T-helper 1 cell treated with Interleukin-12 subunit alpha and Interleukin-12 subunit beta and Interleukin-4 antibody, amounts not matched to agents 30 ng/mL and 1 ng/mL, for 36 hours (primary cell): Measurements from ENCODE around the gene LEMD1. TPM values are rescaled to one million over a fixed set of nuclear protein-coding genes. Genes with fewer than 3 reads are reported as not detected.
"Not testable (repeated sequence)": the region's sequence is repeated elsewhere in the genome, so short reads cannot be mapped to it uniquely, and the experiment has no call there.

Source experiments
- intact Hi-C: fragments of 100-400 bp; cut with micrococcal nuclease; formaldehyde crosslinking; loops from one replicate; pipeline ENCODE4 v1.15.1; 2024
- total RNA-seq: library from RNA; stranded (reverse); gene quantifications from 2 replicates; pipeline ENCODE4 v1.2.3, GENCODE V29; 2022

The LEMD1 gene
- total RNA-seq, 1 donor from 2014 or later = 1.7 TPM

DNA sequence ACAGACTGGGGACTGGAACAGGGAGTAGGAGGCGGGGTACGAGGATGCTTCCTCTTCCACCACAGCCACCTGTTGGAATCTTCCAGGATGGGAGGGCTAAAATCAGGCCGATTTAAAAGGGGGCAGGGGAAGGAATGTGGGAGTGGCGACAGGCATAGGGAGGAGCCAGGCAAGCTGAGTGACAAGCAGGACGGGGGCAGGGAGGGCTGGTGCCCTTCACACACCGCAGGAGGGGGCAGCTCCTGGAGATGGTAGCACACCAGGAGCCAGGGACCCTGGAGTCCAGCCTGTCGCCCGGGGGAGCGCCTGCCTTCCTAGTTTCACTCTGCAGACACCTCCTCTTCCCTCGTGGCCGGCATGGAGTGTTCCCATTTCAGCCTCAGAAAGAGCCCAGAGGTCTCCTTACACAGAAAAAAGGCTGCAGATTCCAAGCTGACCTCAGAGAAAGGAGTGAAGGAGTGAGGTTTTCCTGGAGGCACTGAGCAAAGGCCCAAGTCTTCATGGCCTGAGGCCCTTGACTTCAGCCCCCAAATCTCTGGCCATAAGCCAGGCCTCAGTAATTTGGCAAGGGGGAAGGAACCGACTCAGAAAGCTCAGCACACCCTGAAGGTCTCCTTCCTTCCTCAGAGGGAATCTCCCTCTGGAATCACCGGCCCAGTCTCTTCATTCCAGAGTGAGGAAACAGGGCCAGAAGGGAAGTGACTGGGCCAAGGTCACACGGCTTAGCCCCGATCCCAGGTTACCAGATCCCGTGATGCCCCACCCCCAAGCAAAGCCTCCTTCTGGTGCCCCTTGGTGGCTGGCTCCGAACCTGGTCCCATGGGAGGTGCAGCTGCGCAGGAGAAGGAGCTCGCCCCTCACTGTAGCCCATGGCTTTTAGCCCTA is 25.8 kb upstream of the LEMD1 start:
- intact Hi-C loops = no loop called here

DNA sequence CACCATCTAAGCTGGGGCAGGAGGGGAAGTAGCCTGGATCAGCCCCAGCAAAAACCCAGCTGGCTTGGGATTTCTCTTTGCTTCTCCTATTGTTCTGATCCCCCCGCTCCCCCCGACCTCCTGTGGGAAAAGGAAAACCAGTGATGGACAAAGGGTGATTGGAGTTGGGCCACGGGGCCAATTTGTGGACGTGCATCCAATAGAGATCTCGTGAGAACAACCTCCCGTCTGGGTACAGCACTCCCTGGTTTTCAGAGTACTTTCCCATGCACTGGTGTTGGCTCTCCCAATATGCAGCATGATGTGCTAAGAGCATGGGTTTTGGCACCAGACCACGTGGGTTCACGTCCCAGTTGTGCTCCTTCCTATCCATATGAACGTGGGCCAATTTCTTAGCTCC is 25.0 kb upstream of the LEMD1 start:
- intact Hi-C loops = no loop called here

DNA sequence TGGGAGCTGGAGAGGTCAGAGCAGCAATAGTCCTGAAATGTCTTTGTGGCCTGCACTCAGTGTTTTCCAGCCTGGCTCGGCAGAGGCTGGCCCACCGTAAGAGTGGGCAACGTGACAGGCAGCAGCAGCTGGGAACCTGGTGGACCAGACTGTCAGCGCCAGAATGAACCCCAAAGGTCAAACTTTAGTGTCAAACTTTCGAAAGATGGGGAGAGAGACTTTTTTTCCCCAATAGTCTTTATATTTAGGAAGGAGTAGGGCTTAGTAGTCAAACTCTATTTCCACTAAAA is 23.7 kb upstream of the LEMD1 start:
- intact Hi-C loops = no loop called here

DNA sequence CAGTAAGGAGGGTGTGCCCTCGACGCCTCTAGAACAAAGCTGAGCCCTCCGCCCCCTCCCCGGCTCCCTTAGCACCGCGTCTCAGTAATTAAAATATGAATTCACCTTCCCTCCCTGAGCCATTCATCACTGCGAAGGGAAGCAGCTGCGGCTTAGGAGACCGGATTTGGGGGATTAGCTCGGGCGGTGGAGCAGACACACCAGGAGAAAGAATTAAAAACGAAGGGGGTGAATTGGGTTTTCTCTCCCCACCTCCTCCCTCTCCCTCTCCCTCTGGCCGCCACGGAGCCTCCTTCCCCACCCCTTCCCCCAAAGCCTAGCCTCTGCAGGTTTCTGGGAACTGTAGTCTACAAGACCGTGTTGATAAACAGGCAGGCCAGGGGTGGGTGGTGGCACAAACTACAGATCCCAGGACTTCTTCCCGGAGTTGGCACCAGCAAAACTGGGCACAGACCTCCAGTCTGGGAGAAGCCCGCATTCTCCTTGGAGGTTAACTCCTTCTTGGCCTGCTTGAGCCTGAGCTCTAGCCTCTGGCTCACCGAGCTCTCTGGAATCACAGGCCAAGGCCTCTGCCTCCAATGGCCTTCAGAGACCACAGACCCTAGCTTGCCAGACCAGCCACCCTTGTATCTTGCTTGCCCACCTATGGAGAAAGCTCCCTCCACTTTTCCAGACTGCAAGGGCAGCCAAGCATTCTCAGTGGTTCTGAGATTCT is 23.2 kb upstream of the LEMD1 start:
- intact Hi-C loops = loop anchor here (5.0 kb wide), 1 partner anchor 93 kb away; no protein-coding TSS in a partner anchor

DNA sequence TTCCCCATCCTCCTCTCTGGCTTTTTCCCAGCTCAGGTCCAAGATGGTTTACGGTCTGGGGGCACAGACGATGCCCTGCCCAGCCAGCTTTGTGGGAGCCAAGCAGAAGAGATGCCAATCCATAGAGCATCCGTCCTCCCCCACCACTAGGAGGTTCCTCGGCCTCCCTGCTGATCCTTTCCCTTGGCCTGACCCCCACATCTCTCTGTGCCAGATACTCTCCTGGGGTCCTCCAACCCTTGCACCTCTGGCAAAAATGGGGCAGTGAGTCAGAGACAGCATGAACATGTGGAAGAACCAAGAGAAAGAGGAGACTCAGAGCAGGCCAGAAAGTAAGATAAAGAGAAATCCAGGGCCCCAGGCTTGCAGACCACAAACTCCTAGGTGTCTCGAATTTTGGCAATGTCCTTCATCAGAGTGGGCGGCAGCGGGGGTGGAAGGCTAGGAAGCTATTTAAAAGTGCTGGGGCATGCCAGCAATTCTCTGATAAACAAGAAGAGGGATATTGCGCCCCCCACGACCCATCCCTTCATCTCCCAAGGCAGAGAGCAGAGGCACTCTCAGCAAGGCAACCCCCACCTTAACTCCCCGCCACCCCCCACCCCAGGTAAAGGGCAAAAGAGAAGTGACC is 22.6 kb upstream of the LEMD1 start:
- intact Hi-C loops = loop anchor here (5.0 kb wide), 1 partner anchor 92 kb away; no protein-coding TSS in a partner anchor

DNA sequence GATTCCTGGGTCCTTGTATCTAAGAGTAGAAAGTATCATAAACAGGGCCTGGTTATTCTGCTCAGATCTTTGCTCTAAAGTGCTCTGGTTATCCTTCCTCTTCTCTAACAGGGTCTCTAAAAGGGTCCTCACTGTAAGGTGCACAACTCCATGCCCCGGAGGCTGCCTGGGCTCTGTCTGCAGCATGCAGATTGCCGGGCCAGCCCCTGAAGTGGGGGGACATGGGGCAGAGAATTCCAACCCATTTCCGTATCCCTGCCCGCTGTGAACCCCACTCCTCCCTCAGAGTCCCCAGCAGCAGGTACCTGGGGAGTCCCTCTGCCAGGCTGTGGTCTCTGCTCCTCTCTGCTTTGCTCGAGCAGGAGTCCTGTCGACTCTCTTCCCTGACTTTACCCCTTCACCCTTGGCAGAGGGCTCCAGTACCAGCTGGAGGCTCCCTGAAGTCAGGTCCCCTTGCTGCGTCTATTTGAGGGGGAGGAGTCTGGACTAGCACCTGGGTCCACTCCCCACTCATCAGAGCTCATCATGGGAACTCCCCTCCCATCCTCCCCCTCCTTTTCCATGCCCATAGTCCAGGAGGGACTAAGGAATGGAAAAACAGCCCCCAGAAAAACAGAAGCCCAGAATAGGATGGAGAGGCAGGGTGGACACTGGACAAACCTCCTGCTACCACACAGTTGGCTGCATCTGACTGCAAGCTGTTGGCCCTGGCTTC is 21.9 kb upstream of the LEMD1 start:
- intact Hi-C loops = loop anchor here (5.0 kb wide), 1 partner anchor 91 kb away; no protein-coding TSS in a partner anchor

DNA sequence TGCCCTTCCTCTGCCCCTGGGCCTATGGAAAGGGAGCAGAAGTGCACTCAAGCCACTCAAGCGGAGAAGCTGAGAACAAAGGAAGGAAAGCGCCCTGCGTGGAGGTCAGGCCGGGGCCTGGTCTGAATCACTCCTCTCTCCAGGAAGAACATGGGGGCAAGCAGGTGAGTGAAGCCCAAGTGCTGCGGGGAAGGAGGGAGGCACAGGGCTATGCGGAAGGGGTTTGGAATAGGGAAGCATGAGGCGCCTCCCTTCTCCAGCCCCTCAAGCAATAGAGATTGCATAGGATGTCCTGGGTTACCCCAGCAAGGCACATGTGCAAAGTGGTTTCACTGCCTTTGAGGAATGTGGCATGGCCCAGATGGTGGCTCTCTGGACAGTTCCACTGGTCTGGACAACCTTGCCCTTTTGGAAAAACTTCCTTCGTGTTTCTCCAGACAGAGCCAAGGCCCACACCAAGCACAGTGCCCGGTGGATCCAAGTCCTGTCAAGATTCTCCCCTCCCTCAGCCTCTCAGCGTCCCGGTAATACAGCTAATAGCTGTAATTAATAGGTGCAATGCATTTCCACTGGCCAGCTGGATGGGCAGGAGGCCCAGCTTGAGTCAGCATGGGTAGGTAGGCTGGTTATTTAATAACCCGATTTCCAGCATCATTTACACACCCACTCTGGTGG is 20.3 kb upstream of the LEMD1 start:
- intact Hi-C loops = loop anchor here (5.0 kb wide), 1 partner anchor 90 kb away; no protein-coding TSS in a partner anchor

DNA sequence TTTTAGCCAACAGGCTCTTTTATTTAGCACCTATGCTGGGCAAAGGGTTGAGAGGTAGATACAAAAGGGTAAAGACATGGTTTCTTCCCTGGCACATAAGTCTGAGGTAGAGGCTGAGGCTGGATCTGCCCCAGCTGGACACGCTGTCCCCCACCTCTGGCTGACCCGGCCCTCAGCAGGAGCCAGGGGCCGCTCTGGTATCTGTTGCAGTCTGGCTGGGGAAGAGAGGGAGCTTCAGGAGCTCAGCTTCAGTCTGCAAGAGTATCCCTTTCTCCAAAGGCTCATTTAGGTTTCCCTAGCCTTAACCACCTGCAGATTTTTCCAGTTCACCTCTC is 19.8 kb upstream of the LEMD1 start:
- intact Hi-C loops = loop anchor here (1.0 to 5.0 kb wide), 5 partner anchors 18 to 157 kb away; no protein-coding TSS in a partner anchor

DNA sequence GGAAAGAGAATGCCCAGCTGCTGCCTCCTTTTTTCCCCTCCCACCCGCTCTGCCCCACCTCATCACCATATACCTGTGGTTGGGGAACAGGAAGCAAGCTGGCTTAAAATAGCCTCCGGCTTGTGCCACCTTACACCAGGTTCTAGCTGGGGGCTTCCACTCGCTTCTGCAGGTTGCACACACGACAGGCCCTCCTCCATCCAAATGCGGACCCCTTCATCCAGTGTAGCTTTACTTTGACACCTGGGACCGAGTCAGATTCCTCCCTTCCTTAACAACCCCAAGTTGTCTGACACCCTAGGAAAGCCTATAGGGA is 19.4 kb upstream of the LEMD1 start:
- intact Hi-C loops = loop anchor here (1.0 to 5.0 kb wide), 5 partner anchors 18 to 156 kb away; no protein-coding TSS in a partner anchor

DNA sequence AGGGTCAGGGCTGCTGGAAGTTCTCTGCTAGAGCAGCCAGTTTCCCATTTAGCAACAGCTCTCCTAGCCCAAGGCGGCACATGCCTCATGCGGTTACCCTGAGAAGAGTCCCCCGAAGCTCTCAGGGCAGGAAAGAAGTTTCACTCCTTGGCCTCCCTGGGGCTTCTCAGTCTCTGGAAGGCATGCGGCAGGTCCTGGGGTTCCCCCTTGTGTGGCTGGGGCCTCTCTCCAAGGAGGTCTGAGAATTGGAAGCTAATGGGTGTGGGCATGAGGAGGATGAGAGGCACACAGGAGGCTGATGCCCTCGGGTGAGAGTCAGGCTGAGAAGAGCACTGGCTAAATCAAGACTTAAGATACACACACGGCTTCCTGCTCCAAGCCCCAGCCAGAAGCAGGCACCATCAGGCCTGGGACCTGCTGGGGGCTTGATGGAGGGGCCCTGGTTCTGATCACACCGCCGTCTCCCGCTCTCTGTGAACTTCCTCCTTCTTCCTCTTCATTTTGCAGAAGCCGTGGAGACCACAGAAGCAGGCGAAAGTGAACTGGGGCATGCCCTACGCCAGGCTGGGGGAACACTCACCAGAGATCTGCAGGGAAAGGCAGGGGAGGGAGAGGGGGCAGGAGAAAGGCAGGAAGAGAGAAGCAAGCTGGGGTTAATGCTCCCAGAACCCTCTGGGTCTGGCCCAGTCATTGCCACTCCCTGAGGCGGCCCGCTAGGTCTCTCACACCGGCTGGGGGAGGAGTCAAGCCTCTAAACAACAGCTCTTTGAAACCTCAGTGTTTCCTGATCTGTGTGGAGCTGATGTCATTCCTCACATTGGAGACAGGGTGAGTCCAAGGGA is 18.8 kb upstream of the LEMD1 start:
- intact Hi-C loops = loop anchor here (1.0 to 5.0 kb wide), 5 partner anchors 19 to 156 kb away; no protein-coding TSS in a partner anchor

DNA sequence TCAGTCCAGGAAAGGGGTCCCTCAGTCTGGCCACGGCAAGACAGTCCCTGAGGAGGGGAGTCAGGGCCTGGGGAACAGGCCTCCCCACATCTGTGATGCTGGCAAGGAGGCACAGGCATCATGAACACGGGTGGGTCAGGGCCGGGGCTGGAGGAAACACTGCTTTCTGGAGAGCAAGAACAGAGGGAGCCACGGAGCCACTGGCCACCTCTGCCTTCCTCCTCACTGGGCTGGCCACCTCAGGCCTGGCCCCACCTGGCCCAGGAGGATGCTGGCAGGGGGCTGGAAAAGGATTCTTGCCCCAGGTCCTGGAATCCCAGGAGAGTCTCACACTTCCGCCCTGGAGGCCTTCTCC is 18.2 kb upstream of the LEMD1 start:
- intact Hi-C loops = loop anchor here (2.0 to 5.0 kb wide), 2 partner anchors 88 to 155 kb away; no protein-coding TSS in a partner anchor

DNA sequence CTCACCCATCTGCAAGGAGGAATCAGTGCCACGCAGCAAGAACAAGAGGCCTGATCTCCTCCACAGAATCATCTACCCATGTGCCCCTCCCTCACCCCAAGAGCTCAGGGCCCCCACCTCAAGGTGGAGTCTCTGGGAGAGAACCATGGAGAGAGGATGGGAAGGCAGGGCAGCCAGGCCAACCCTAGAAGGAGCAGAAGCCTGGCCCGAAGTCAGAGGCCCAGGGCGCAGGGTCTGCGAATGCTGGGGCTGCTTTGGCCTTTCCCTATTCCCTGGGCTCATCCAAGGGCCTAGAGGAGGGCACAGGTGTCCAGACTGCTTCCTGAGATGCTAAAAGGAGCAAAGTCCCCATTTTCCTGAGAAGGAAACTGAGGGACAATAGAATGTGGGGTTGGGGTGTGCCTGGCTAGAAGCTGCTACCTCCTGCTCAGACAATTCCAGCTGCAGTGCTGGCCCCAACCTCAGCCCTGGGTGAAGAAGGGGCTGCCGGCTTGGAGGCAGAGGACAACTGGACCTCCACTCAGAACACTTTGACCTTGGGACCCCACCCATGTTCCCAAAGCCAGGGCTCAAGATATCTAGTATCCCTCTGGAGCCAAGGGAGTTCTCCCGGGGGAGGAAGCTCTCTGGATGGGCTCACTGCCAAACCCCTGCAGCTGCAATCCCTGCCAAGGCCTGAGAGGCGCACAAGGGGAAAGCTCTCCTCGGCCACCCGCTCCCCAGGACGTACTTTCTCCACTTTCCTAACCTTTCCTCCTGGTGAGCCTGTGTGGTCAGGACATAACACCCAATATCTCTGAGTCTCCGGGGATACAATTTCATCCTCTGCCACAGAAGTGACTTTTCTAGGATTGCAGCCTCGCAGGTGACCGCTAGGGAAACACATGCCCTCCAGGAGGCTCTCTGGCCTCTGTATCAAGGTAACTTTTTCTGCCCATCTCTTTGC is 16.6 kb upstream of the LEMD1 start:
- intact Hi-C loops = no loop called here

DNA sequence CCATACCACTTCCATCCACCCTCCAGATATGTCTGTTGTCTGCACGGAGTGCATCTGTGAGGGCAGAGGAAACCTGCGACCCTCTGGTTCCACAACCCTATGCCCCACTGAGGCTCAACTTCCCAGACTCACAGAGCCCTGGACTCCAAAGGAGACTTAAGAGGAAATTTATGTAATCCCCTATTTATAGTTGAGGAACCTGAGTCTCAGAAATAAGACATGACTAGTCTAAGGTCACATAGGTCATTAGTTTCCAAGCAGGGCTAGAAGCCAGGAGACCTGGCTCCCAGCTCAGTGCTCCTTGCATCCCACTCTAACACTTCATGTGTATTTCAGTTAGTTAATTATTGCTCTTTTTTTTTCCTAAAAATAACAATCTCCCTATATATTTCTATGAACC is 15.7 kb upstream of the LEMD1 start:
- intact Hi-C loops = no loop called here

DNA sequence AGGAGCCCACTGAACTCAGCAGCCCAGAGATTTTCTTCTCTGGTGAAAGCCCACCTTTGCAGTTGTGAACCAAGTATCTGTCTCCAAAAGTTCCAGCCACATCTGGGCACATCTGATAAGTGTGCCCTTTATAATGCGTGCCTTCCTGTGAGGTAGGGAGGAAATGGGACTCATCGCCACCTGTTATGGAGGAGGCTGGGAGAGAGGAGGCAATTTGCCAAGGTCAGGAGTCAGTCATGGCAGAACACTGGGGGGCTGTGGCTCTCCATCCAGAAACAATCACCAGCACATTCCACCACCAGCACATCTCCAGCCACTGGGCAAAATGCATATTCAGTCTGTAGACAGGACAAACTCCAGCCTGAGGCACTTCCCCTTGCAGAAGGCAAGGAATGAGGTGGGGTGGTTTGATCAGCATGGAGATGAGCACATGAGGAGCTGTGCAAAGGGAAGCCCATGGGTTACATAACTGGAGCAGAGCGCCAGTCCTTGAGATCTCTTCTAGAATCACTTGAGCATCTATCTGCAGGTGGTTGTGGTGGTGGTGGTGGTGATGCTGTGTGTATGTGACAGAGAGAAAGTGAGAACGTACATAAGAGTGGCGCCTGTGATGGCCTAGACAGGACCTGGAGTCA is 15.0 kb upstream of the LEMD1 start:
- intact Hi-C loops = no loop called here

DNA sequence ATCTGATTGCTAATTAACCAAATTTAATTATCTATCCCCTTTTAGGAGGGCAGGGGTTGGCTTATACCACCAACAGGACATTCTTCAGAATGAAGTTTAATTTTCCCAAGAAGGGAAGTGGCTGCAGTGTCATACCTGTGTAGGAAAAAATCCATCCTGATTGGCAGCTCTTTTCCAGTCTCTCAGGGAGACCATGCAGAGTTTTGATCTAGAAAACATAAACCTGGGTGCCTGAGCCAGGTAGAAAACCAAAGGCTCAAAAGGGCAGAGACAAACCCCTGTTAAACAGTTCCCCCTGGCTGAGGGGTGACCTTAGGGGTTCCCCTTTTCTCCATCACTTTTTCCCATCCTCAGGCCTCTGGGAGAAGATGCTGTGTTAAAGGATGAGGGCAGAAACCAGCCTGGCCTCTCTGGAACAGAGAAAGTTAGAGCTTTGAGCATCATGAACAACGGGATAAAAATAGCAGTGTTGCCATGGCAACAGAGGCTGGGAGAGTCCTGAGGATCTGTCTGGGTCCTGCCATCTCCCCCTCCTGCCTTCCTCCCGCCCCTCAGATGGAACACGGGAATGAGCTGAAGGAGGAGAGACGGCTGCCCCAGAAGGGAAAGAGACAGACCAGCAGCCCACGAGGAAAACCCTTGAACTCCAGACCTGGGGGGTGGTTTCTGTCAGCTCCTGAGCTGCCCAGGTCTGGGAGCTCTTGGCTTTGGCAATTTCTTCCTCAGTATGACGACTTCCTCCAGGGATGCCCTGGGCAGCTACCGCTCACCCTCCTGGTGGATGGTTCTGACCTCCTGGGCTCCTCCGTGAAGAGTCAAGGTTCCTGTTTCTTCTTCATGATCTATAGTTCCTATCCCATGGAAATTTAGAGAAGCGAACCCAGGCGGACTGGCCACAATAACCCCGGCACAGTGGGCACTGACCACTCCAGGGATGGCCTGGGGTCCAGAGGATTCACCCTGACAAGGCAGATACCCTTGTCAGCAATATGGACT is 14.0 kb upstream of the LEMD1 start:
- intact Hi-C loops = no loop called here

DNA sequence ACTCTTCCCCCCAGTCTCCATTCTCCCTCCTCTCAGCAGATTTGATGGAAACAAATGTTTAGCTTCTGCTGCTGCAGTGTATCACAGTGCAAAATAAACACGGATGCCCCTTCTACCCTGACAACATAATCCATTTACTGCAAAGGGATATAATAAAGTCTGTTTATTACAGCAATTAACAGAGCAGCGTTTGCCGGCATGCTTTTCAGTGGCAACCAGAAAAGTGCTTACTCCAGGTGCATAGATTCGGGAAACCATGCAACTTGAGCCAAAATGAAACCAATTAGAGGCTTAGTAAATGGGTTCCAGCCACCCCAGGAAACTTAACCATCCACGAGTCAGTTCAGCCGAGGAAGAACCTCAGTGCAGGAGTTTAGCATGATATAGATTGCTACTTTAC is 12.9 kb upstream of the LEMD1 start:
- intact Hi-C loops = no loop called here

DNA sequence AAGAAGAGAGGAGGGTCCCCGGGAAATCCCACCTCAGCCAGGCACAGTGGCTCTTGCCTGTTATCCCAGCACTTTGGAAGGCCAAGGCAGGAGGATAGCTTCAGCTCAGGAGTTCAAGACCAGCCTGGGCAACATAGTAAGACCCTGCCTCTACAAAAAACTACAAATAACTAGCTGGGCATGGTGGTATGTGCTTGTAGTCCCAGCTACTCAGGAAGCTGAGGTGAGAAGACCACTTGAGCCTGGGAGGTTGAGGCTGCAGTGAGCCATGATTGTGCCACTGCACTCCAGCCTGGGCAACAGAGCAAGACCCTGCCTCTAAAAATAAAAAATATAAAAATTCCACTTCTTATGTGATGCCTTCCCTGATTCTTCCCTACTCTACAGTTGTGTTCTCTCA is 10.8 kb upstream of the LEMD1 start:
- intact Hi-C loops = not testable (repeated sequence)
